ENCODE data around the gene ERO1A.

Gene ERO1A

DNA sequence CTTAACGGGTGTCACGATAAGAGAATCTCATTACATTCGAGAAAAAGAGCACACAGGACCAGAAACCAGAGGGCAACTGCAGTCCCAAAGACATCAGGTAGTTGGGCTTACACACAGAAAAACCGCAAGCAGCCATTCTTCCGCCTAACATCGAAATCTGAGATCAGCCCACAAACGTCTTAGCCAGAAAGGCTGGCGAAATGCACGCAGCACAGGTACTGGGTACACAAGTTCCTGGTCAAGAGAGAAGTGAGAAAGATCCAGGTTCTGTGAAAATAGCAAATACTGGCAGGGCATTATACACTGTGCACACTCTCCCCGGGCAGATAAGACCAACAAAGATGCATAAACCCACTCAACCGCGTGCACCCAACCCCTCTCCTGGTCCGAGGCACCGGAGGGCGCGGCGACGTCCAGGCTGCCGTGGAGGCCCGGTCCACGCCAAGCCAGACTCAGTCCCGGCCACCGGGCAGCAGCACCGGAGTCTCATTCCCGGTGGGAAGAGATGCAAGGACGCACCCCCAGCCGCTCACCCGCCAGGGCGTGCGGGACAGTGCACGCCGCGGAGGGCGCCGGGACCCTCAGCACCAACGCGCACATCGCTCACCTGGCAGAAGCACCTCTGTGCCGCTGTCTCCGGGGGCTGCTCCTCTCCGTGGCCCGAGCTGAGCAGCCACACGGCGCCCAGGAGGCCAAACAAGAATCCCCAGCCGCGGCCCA lies 437 bp downstream of the ERO1A start:
- DNase-seq, result no peak

DNA sequence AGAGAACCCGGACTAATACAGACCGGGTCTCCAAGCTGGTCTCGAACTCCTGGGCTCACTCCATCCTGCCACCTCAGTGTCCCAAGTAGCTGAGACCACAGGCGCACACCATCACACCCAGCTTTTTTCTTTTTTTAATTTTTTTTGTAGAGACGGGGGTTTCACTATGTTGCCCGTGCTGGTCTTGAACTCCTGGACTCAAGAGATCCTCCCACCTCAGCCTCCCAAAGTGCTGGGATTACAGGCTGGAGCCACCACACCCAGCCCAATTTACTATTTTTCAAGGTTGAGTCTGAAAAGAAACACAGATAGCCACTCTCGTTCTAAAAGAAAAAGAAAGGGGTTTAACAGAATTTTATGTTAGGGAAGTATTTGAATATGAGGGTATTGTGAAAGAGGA lies 1.8 kb downstream of the ERO1A start:
- no peak for DNase-seq

- no peak for DNase-seq
These were observed 2.3 kb downstream of the ERO1A start for GRCh38 chr14:52693036-52693435.

DNA sequence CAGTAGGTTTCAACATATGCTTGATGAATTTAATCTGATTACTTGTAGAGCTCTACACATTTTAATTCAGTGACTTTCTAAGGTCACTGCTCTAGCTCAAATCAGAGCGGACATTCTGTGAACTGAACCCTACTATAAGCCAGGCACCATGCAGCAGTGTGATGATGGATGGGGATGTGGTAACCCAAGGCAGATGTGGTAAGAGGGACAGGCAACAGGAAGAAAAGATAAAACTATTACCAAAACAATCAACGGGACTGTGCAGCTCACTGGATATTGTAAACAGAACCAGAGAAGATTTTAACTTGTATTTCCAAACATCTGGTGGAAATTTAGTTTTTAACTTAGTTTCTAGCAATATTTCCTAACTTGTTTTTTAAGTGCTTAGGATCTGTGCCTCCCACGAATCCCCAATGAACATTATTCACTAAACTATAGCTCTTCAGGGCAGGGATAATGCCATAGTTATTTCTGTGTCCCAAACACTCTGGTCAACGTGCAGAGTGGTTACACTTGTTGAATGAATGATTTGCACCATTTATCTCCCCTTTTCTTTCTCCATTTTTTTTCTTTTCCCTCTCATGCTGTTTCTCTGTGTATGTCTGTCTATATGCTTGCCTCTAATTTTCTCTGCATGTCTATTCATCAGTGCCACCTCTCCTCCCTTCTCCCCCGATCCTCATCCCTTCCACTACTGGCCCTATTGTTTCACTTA lies 3.0 kb downstream of the ERO1A start:
- DNase-seq, result no peak

DNA sequence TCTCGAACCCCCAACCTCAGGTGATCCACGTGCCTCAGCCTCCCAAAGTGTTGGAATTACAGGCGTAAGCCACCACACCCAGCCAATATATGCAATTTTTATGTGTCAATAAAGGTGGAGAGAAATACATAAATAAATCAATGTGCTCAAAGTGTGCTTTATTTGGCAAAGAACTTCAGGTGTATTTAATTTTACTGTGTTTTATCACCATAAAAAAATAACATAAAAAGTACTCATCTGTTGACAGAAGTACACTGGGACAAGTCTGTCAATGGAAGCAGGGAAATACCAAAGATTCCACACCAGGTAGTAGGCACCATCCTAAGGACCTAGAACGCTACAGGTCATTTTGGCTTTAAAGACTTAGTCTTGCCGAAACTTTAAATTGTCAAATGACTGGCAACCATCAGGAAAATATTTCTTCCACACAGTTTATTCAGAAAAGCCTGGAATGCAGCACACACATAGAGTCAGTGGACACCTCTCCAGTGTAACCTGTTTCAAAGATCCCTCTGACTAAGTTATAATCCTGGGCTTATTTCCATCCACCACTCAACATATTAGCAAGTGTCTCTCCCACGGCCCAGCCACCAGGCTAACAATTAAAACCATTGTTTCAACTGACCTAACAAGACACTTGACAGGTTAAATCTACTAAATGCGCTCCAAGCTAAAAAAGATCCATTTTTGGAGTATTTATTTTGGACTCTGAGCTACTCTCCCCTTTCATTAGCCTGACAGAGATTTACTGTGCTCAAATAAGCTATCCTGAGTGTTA lies 4.2 kb downstream of the ERO1A start:
- no peak for DNase-seq

DNA sequence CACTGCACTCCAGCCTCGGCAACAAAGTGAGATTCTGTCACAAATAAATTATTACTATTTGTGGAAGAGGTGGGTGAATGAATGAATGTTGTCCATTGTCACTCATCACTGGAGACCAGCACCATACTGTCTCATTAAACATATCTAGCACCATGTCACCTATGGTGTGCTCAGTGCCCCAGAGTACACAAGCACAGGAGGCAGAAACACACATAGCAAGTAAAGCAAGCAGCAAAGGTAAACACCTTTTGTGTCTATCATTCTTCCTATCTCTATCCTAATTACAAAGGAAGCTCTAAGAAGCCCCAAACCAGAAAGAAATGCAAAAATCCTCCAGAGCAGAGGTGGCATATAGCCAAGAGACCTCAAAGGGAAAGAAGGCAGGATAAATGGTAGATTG lies 9.2 kb downstream of the ERO1A start:
- no peak for DNase-seq

- no peak for DNase-seq
These were observed 11.3 kb downstream of the ERO1A start for GRCh38 chr14:52683985-52684520.

DNA sequence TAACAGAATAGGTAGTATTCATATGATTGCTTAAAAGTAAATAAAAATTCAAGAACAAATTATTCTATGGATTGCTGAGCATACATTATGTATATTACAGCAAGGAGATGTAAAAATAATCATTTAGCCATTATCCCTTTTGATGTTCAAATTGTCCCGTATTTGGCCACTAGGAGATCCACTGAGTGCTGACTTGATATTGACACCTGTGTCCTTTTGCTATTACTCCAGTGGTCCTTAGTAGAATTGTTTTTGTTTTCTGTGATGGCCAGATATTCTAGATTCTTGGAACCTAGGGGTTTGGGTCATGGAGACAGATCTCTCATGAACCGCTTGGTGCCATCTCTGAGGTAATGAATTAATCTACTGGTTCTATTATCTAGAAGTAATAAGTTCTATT lies 16.8 kb downstream of the ERO1A start:
- no peak for DNase-seq

- no peak for DNase-seq
These were observed 31.5 kb downstream of the ERO1A start for GRCh38 chr14:52663850-52664249.

DNA sequence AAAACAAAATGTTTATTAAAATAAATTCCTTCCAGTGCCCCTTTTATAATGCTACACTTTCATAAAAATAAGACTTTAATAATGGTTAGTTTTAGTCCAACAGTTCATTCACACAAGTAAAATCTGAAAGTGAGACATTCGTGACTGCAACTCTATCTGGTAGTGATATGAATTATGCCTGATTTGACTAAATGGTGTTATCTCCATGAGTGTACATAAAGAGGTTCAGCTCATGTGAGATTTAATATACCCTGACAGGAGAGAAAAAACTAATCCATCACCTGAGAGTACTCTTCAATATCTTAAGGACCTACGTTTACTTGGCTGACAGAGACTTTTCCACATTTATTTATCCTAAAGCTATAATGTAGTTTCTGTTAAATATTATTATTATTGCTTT lies 34.0 kb downstream of the ERO1A start:
- DNase-seq, result no peak

- DNase-seq, result no peak
These were observed 34.5 kb downstream of the ERO1A start for GRCh38 chr14:52660832-52661231.

DNA sequence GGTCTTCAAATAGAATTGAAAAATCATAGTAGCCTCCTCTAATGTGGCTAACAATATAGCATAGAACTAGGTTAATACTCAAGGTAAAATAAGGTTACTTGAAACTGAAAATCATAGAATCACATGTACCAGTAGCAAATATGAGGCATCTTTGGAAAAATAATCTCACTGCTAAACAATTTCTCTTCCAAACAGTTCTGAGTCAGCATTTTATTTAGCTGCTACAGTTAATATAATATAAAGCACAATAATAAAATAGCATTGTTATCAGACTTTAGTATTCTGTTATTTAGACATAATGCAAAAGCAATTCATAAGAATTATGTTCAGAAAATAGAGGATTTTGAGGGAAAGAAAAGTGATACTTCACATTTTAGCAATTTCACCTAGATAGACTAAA lies 35.0 kb downstream of the ERO1A start:
- no peak for DNase-seq

DNA sequence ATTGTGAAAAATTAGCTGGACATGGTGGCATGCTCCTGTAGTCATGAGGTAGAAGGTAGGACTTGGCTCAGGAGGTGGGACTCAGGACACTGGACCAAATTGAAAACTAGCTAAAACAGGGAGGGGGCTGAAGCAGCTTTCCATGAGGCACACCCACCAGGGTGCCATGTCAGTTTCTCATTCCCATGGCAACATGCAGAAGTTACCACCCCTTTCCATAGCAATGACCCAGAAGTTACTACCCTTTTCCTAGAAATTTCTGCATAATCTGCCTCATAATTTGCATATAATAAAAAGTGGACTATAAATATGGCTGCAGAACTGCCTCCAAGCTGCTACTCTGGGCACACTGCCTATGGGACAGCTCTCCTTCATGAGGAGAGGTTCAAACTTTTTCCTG lies 38.5 kb downstream of the ERO1A start:
- DNase-seq, result no peak

- no peak for DNase-seq
These were observed 44.6 kb downstream of the ERO1A start for GRCh38 chr14:52650774-52651173.

- no peak for DNase-seq
These were observed 45.8 kb downstream of the ERO1A start for GRCh38 chr14:52649511-52649910.

DNA sequence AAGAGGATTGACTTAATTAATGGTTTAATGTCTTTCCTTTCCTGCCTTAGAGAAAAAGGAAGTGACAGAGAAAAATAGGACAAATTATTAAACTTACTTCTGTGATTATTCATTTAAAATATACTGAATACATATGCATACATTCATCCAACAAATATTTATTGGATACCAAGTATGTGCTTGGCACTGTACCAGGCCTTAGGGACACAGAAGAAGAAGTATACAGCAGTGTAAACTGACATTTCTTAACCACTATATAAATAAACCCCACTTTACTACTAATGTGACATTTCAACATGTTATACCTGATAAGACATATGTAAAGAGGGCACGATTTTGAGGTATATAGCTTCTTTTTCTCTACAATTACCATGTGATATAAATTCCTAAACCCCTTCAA lies 53.6 kb downstream of the ERO1A start:
- no peak for DNase-seq

- DNase-seq, result no peak
These were observed 55.2 kb downstream of the ERO1A start for GRCh38 chr14:52640137-52640536.

DNA sequence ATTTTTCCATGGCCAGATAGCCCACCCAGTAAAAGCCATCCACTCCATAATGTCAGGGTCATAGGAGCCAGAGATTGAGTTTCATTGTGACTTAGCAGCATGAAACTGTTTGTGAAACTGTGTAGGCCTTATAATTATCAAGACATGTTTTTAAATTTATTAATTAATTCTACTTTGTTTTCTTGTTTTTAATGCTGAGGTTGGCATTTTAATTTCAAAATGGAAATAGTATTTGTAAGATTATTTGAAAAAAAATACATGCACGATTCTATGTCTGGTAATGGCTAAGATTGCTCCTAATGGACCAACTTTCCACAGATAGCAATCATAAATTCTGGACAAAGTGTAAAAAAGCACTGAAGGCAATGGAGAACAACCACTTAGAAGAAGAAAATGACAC lies 75.7 kb downstream of the ERO1A start:
- no peak for DNase-seq

GRCh38 chr14:52618602-52619001 lies 76.8 kb downstream of the ERO1A start:
- DNase-seq, result no peak

- DNase-seq, result no peak
These were observed 85.2 kb downstream of the ERO1A start for GRCh38 chr14:52610187-52610586.

- no peak for DNase-seq
These were observed 85.8 kb downstream of the ERO1A start for GRCh38 chr14:52609445-52610044.

DNA sequence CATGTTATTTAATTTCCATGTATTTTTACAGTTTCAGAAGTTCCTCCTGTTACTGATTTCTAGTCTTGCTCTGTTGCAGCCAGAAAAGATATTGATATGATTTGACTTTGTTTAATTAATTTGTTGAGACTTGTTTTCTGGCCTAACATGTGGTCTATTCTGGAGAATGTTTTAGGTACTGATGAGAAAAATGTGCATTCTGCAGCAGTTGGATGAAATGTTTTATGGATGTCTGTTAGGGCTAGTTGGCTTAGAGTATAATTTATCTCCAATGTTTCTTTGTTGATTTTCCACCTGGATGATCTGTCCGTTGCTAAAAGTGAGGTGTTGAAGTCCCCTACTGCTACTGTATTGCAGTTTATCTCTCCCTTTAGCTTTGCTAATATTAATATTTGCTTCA lies 88.3 kb downstream of the ERO1A start:
- no peak for DNase-seq

- DNase-seq, result no peak
These were observed 93.2 kb downstream of the ERO1A start for GRCh38 chr14:52602131-52602530.

Measured in right hindlimb (tissue), 1 donor.